GM12875 (cell line): ENCODE results near the gene KRT35.

ENCODE experiments used
- H3K4me3 ChIP-seq: one replicate; pipeline ENCODE4 v1.5.1; 2011; ENCODE audit warnings: low read depth, low read length, control low read depth
- CTCF ChIP-seq: IDR thresholded peaks from 2 replicates; pipeline ENCODE4 v1.5.1; 2011; ENCODE audit warnings: low read depth, mild to moderate bottlenecking, control low read depth, inconsistent platforms, low read length, moderate library complexity, borderline replicate concordance; ENCODE audit not compliant: insufficient read depth

KRT35 gene

GRCh38 chr17:41518789-41519449 is 38.0 kb upstream of the KRT35 start, which contains the start of gene KRT15:
Gene KRT15 (minus strand): TSS chr17:41518890. CDS start chr17:41518827, 63 bp downstream.
- H3K4me3 ChIP-seq, result no peak within 1 kb of the TSS
- no peak for TF ChIP-seq CTCF

GRCh38 chr17:41518031-41518430 is 37.1 kb upstream of the KRT35 start:
- no peak overlapping the region for H3K4me3 ChIP-seq
- TF ChIP-seq CTCF, result no peak

DNA sequence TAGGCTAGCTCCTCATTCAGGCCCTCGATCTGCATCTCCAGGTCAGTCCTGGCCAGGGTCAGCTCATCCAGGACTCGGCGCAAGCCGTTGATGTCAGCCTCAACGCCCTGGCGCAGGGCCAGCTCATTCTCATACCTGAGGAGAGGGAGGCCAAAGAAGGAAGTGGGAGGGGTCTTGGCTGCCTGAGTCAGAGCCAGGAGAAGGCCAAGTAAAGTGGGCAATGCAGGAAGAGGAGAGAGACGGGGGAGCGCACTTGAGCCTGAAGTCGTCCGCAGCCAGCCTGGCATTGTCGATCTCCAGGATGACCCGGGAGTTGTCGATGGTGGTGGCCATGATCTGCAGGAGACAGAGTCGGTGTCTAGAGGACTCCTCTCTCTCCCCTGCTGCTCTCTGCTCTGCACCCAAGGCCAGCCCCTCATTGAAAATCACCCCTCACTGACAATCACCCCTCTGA is 35.9 kb upstream of the KRT35 start:
- H3K4me3 ChIP-seq, result no peak overlapping the region
- no peak for TF ChIP-seq CTCF

GRCh38 chr17:41516147-41516829 is 35.3 kb upstream of the KRT35 start:
- no peak for TF ChIP-seq CTCF
- no peak overlapping the region for H3K4me3 ChIP-seq

DNA sequence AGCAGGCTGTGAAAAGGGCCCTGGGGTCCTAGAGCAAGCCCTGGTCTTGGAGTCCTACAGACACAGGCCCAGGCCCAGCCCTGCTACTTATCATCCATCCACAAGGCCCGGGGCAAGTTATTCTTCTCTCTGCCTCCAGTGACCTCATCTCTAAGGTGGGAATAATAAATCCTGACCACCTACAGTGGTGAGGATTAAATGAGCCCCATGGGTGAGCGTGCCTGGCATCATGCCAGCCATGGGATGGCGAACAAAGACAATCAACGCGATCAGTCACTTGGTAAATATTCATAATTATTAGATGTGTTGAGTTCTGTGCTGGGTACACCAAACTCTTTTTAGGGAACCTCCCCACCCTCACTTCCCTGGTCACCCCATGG is 32.2 kb upstream of the KRT35 start:
- H3K4me3 ChIP-seq, result no peak overlapping the region
- no peak for TF ChIP-seq CTCF

- no peak for TF ChIP-seq CTCF
- H3K4me3 ChIP-seq, result no peak overlapping the region
Measured at GRCh38 chr17:41512546-41513167, 31.7 kb upstream of the KRT35 start.
